HEK293 (cell line): ENCODE results near the gene TMEM238.

Experiments
- CTCF ChIA-PET: fragments of 350-600 bp; formaldehyde crosslinking; extraction: SDS; loops from one replicate; lab custom pipeline; 2021; ENCODE audit warnings: antibody characterized with exemption; lab: Yijun Ruan, JAX
- POLR2A ChIA-PET: fragments of 300-600 bp; formaldehyde crosslinking; extraction: SDS; loops from one replicate; lab custom pipeline; 2020; ENCODE audit warnings: antibody characterized with exemption, inconsistent platforms; lab: Yijun Ruan, JAX
- H3K27ac ChIP-seq: fragments of 200-500 bp; sonication (Bioruptor generic); 2 replicates; pipeline ENCODE4 v1.5.1; 2014; ENCODE audit warnings: low read depth, low read length, control low read depth, inconsistent platforms; ENCODE audit errors: extremely low read depth
- H3K36me3 ChIP-seq, 2 experiments: fragments of 200-500 bp in 1 of 2; sonication (Bioruptor generic) in 1 of 2; 1 replicate in 1 of 2; 2 replicates in 1 of 2; pipeline ENCODE4 v1.5.1; 2014 to 2017; ENCODE audit warnings: inconsistent platforms in 2 of 2, low read length in 2 of 2; ENCODE audit not compliant: control insufficient read depth in 2 of 2, insufficient read depth in 1 of 2
- H3K4me1 ChIP-seq: fragments of 200-500 bp; sonication (Bioruptor generic); 2 replicates; pipeline ENCODE4 v1.5.1; 2014; ENCODE audit warnings: mild to moderate bottlenecking, low read length, inconsistent platforms; ENCODE audit not compliant: control insufficient read depth, insufficient read depth
- H3K4me3 ChIP-seq: 2 replicates; pipeline ENCODE4 v1.5.1; 2011; ENCODE audit warnings: low read depth, mild to moderate bottlenecking, control low read depth, low read length, moderate library complexity
- H3K9me3 ChIP-seq: fragments of 200-500 bp; sonication (Bioruptor generic); 2 replicates; pipeline ENCODE4 v1.5.1; 2014; ENCODE audit warnings: low read depth, low read length, inconsistent platforms; ENCODE audit not compliant: control insufficient read depth, insufficient read depth
- GLIS1 ChIP-seq: fragments of 450-650 bp; formaldehyde crosslinking; IDR thresholded peaks from 2 replicates; pipeline ENCODE4 v1.5.1; 2016; ENCODE audit warnings: missing biosample characterization, missing genetic modification characterization
- GLIS2 ChIP-seq: fragments of 450-650 bp; formaldehyde crosslinking; IDR thresholded peaks from 2 replicates; pipeline ENCODE4 v1.5.1; 2016; ENCODE audit warnings: missing biosample characterization, missing genetic modification characterization
- HIC1 ChIP-seq: fragments of 450-650 bp; formaldehyde crosslinking; IDR thresholded peaks from 2 replicates; pipeline ENCODE4 v1.5.1; 2016; ENCODE audit warnings: missing biosample characterization, missing genetic modification characterization
- KLF16 ChIP-seq: fragments of 450-650 bp; formaldehyde crosslinking; IDR thresholded peaks from 2 replicates; pipeline ENCODE4 v1.5.1; 2017; ENCODE audit warnings: missing biosample characterization, missing genetic modification characterization
- SCRT2 ChIP-seq: fragments of 450-650 bp; formaldehyde crosslinking; IDR thresholded peaks from 2 replicates; pipeline ENCODE4 v1.5.1; 2016; ENCODE audit warnings: missing biosample characterization, missing genetic modification characterization
- SP7 ChIP-seq: fragments of 450-650 bp; formaldehyde crosslinking; IDR thresholded peaks from 2 replicates; pipeline ENCODE4 v1.5.1; 2016; ENCODE audit warnings: missing biosample characterization, missing genetic modification characterization
- TRIM28 ChIP-seq: IDR thresholded peaks from 2 replicates; pipeline ENCODE4 v1.6.1; 2011; ENCODE audit warnings: low read length, control low read depth, borderline replicate concordance
- ZBTB17 ChIP-seq: fragments of 450-650 bp; formaldehyde crosslinking; IDR thresholded peaks from 2 replicates; pipeline ENCODE4 v1.5.1; 2016; ENCODE audit warnings: missing biosample characterization, missing genetic modification characterization
- ZBTB20 ChIP-seq: fragments of 450-650 bp; formaldehyde crosslinking; IDR thresholded peaks from 2 replicates; pipeline ENCODE4 v1.5.1; 2016; ENCODE audit warnings: missing biosample characterization, missing genetic modification characterization
- ZBTB21 ChIP-seq: fragments of 450-650 bp; formaldehyde crosslinking; IDR thresholded peaks from 2 replicates; pipeline ENCODE4 v1.5.1; 2017; ENCODE audit warnings: missing biosample characterization, missing genetic modification characterization
- ZBTB48 ChIP-seq: fragments of 450-650 bp; formaldehyde crosslinking; IDR thresholded peaks from 2 replicates; pipeline ENCODE4 v1.5.1; 2016; ENCODE audit warnings: missing biosample characterization, missing genetic modification characterization
- ZFHX2 ChIP-seq: fragments of 450-650 bp; formaldehyde crosslinking; conservative IDR thresholded peaks from 2 replicates; pipeline ENCODE4 v1.5.1; 2016; ENCODE audit warnings: missing biosample characterization, missing genetic modification characterization
- ZIC2 ChIP-seq: fragments of 450-650 bp; formaldehyde crosslinking; IDR thresholded peaks from 2 replicates; pipeline ENCODE4 v1.5.1; 2016; ENCODE audit warnings: missing biosample characterization, missing genetic modification characterization
- ZNF335 ChIP-seq: fragments of 450-650 bp; formaldehyde crosslinking; conservative IDR thresholded peaks from 2 replicates; pipeline ENCODE4 v1.5.1; 2016; ENCODE audit warnings: missing biosample characterization, missing genetic modification characterization
- ZNF518A ChIP-seq: fragments of 450-650 bp; formaldehyde crosslinking; conservative IDR thresholded peaks from 2 replicates; pipeline ENCODE4 v1.5.1; 2016; ENCODE audit warnings: low read depth, missing biosample characterization, missing genetic modification characterization
- ZNF843 ChIP-seq: fragments of 450-650 bp; formaldehyde crosslinking; IDR thresholded peaks from 2 replicates; pipeline ENCODE4 v1.5.1; 2016; ENCODE audit warnings: missing biosample characterization, missing genetic modification characterization

Gene TMEM238

GRCh38 chr19:55384920-55385723, 1.0 kb upstream of the TMEM238 start:
- H3K4me1 ChIP-seq = peaks cover 24% of the 10 kb centered on the region
- TF ChIP-seq KLF16 (tag by site-specific recombination) (no peak), ZBTB20 (tag by site-specific recombination) (0 out of 2 replicates have a peak, but pooled peaks have one; percentile 27), GLIS1 (tag by site-specific recombination) (peak; percentile 98), ZIC2 (peak; percentile 46), ZNF843 (tag by site-specific recombination) (no peak), SP7 (no peak), ZNF518A (0 out of 2 replicates have a peak, but pooled peaks have one; percentile 11), ZBTB48 (tag by site-specific recombination) (0 out of 2 replicates have a peak, but pooled peaks have one; percentile 25), ZBTB21 (tag by site-specific recombination) (no peak), ZFHX2 (peak; percentile 35), ZBTB17 (tag by site-specific recombination) (peak; percentile 75), SCRT2 (tag by site-specific recombination) (peak; percentile 45; the same call in 1 of the 2 replicates), HIC1 (peak; percentile 65; the same call in 1 of the 2 replicates), ZNF335 (tag by site-specific recombination) (peak; percentile 93), GLIS2 (tag by site-specific recombination) (peak; percentile 40; the same call in 1 of the 2 replicates), TRIM28 (no peak)
- TF ChIP-seq, all 188 proteins: peak for 11
- Histone ChIP-seq H3K27ac (peak overlapping the region; percentile 84), H3K4me3 (peak overlapping the region; percentile 66), H3K36me3 (peaks cover 8 to 39% of the 10 kb centered on the region in 2 experiments), H3K9me3 (no peaks in the 10 kb centered on the region)
- POLR2A ChIA-PET = interaction anchor here (0.6 to 7.3 kb wide), 10 partner anchors 15 to 305 kb away, joined by 3 to 78 read pairs (median 4); partner anchors contain the start of genes FIZ1, ISOC2, KMT5C and UBE2S
- CTCF ChIA-PET = interaction anchor here (0.5 to 3.2 kb wide), 7 partner anchors 80 to 372 kb away, joined by 3 to 23 read pairs (median 3); no protein-coding TSS in a partner anchor
